Measurements from ENCODE around the gene CBFA2T3.

CBFA2T3 gene

GRCh38 chr16:88970539-88971065, 6.4 kb downstream of the CBFA2T3 start:
- H3K9ac ChIP-seq (ENCODE audit: insufficient read length, low read depth) = no peak overlapping the region
- no peaks in the 10 kb centered on the region for H3K9me3 ChIP-seq (ENCODE audit: insufficient read depth, low read length)
- H3K27me3 ChIP-seq (ENCODE audit: insufficient read depth, insufficient read length) = no peaks in the 10 kb centered on the region
- peaks cover 17% of the 10 kb centered on the region for H3K4me1 ChIP-seq (ENCODE audit: insufficient read depth, insufficient read length)
- no peaks in the 10 kb centered on the region for H3K36me3 ChIP-seq (ENCODE audit: insufficient read depth, insufficient read length, low read length)
- TF ChIP-seq ZNF274 (IDR thresholded peaks at IDR 0.05; ENCODE audit: low read depth, low read length) = no peak
- TF ChIP-seq YY1 (IDR thresholded peaks at IDR 0.05; ENCODE audit: insufficient read depth, insufficient read length) = no peak
- no peak for TF ChIP-seq SUZ12 (IDR thresholded peaks at IDR 0.05; ENCODE audit: extremely low read depth, insufficient read depth, insufficient read length)
- no peak overlapping the region for H3K4me3 ChIP-seq (ENCODE audit: insufficient read length, low read depth)
- no peak for DNase-seq (ENCODE audit: low read depth, low spot score)

- Histone ChIP-seq H3K36me3 (ENCODE audit: insufficient read depth, insufficient read length, low read length) (no peaks in the 10 kb centered on the region), H3K4me3 (ENCODE audit: insufficient read length, low read depth) (no peak overlapping the region), H3K9ac (ENCODE audit: insufficient read length, low read depth) (no peak overlapping the region), H3K9me3 (ENCODE audit: insufficient read depth, low read length) (no peaks in the 10 kb centered on the region), H3K4me1 (ENCODE audit: insufficient read depth, insufficient read length) (peaks cover 17% of the 10 kb centered on the region), H3K27me3 (ENCODE audit: insufficient read depth, insufficient read length) (no peaks in the 10 kb centered on the region)
- TF ChIP-seq SUZ12 (IDR thresholded peaks at IDR 0.05; ENCODE audit: extremely low read depth, insufficient read depth, insufficient read length) (no peak), YY1 (IDR thresholded peaks at IDR 0.05; ENCODE audit: insufficient read depth, insufficient read length) (no peak), ZNF274 (IDR thresholded peaks at IDR 0.05; ENCODE audit: low read depth, low read length) (no peak)
- no peak for DNase-seq (ENCODE audit: low read depth, low spot score)
These were observed 7.0 kb downstream of the CBFA2T3 start for GRCh38 chr16:88970050-88970449.

GRCh38 chr16:88969361-88969831, 7.6 kb downstream of the CBFA2T3 start:
- Histone ChIP-seq H3K9ac (ENCODE audit: insufficient read length, low read depth) (no peak overlapping the region), H3K36me3 (ENCODE audit: insufficient read depth, insufficient read length, low read length) (no peaks in the 10 kb centered on the region), H3K4me3 (ENCODE audit: insufficient read length, low read depth) (no peak overlapping the region), H3K27me3 (ENCODE audit: insufficient read depth, insufficient read length) (no peaks in the 10 kb centered on the region), H3K4me1 (ENCODE audit: insufficient read depth, insufficient read length) (peaks cover 17% of the 10 kb centered on the region), H3K9me3 (ENCODE audit: insufficient read depth, low read length) (no peaks in the 10 kb centered on the region)
- TF ChIP-seq SUZ12 (IDR thresholded peaks at IDR 0.05; ENCODE audit: extremely low read depth, insufficient read depth, insufficient read length) = no peak
- no peak for TF ChIP-seq YY1 (IDR thresholded peaks at IDR 0.05; ENCODE audit: insufficient read depth, insufficient read length)
- TF ChIP-seq ZNF274 (IDR thresholded peaks at IDR 0.05; ENCODE audit: low read depth, low read length) = no peak
- no peak for DNase-seq (ENCODE audit: low read depth, low spot score)

GRCh38 chr16:88968589-88969280, 8.3 kb downstream of the CBFA2T3 start:
- peak overlapping the region; percentile 44 for H3K9ac ChIP-seq (ENCODE audit: insufficient read length, low read depth)
- DNase-seq (ENCODE audit: low read depth, low spot score) = no peak
- H3K27me3 ChIP-seq (ENCODE audit: insufficient read depth, insufficient read length) = no peaks in the 10 kb centered on the region
- no peaks in the 10 kb centered on the region for H3K36me3 ChIP-seq (ENCODE audit: insufficient read depth, insufficient read length, low read length)
- H3K9me3 ChIP-seq (ENCODE audit: insufficient read depth, low read length) = no peaks in the 10 kb centered on the region
- TF ChIP-seq YY1 (IDR thresholded peaks at IDR 0.05; ENCODE audit: insufficient read depth, insufficient read length) = no peak
- no peak for TF ChIP-seq ZNF274 (IDR thresholded peaks at IDR 0.05; ENCODE audit: low read depth, low read length)
- TF ChIP-seq SUZ12 (IDR thresholded peaks at IDR 0.05; ENCODE audit: extremely low read depth, insufficient read depth, insufficient read length) = no peak
- H3K4me3 ChIP-seq (ENCODE audit: insufficient read length, low read depth) = no peak overlapping the region
- peaks cover 17% of the 10 kb centered on the region for H3K4me1 ChIP-seq (ENCODE audit: insufficient read depth, insufficient read length)

- Histone ChIP-seq H3K9me3 (ENCODE audit: insufficient read depth, low read length) (no peaks in the 10 kb centered on the region), H3K4me3 (ENCODE audit: insufficient read length, low read depth) (no peak overlapping the region), H3K4me1 (ENCODE audit: insufficient read depth, insufficient read length) (peaks cover 17% of the 10 kb centered on the region), H3K9ac (ENCODE audit: insufficient read length, low read depth) (peak overlapping the region; percentile 44), H3K27me3 (ENCODE audit: insufficient read depth, insufficient read length) (no peaks in the 10 kb centered on the region), H3K36me3 (ENCODE audit: insufficient read depth, insufficient read length, low read length) (no peaks in the 10 kb centered on the region)
- DNase-seq (ENCODE audit: low read depth, low spot score) = no peak
- TF ChIP-seq SUZ12 (IDR thresholded peaks at IDR 0.05; ENCODE audit: extremely low read depth, insufficient read depth, insufficient read length) = no peak
- no peak for TF ChIP-seq ZNF274 (IDR thresholded peaks at IDR 0.05; ENCODE audit: low read depth, low read length)
- TF ChIP-seq YY1 (IDR thresholded peaks at IDR 0.05; ENCODE audit: insufficient read depth, insufficient read length) = no peak
These were observed 9.0 kb downstream of the CBFA2T3 start for GRCh38 chr16:88967830-88968588.

GRCh38 chr16:88966986-88967829, 9.8 kb downstream of the CBFA2T3 start:
- no peaks in the 10 kb centered on the region for H3K36me3 ChIP-seq (ENCODE audit: insufficient read depth, insufficient read length, low read length)
- DNase-seq (ENCODE audit: low read depth, low spot score) = no peak
- peaks cover 12% of the 10 kb centered on the region for H3K4me1 ChIP-seq (ENCODE audit: insufficient read depth, insufficient read length)
- TF ChIP-seq ZNF274 (IDR thresholded peaks at IDR 0.05; ENCODE audit: low read depth, low read length) = no peak
- no peak for TF ChIP-seq YY1 (IDR thresholded peaks at IDR 0.05; ENCODE audit: insufficient read depth, insufficient read length)
- no peak for TF ChIP-seq SUZ12 (IDR thresholded peaks at IDR 0.05; ENCODE audit: extremely low read depth, insufficient read depth, insufficient read length)
- H3K27me3 ChIP-seq (ENCODE audit: insufficient read depth, insufficient read length) = no peaks in the 10 kb centered on the region
- no peak overlapping the region for H3K9ac ChIP-seq (ENCODE audit: insufficient read length, low read depth)
- H3K4me3 ChIP-seq (ENCODE audit: insufficient read length, low read depth) = no peak overlapping the region
- no peaks in the 10 kb centered on the region for H3K9me3 ChIP-seq (ENCODE audit: insufficient read depth, low read length)
